K562 (cell line): ENCODE data around the gene COL4A2. TPM values are rescaled to one million over a fixed set of nuclear protein-coding genes. Genes with fewer than 3 reads are reported as not detected.

ENCODE experiments used
- E2F8 ChIP-seq: fragments of 450-650 bp; IDR thresholded peaks from 2 replicates; pipeline ENCODE4 v1.7.1; 2018; ENCODE audit warnings: mild to moderate bottlenecking, low read depth; ENCODE audit not compliant: partially characterized antibody
- FOXP1 ChIP-seq: sonication (generic); formaldehyde crosslinking; IDR thresholded peaks from 2 replicates; pipeline ENCODE4 v1.8.0; 2022; ENCODE audit warnings: mild to moderate bottlenecking, missing genetic modification reagents
- RBFOX2 ChIP-seq: fragments of 200-400 bp; formaldehyde crosslinking; IDR thresholded peaks from 2 replicates; pipeline ENCODE4 v1.6.1; 2017; ENCODE audit warnings: low read depth, mild to moderate bottlenecking, low read length, moderate library complexity
- ZBED1 ChIP-seq: IDR thresholded peaks from 2 replicates; pipeline ENCODE4 v1.6.1; 2014
- polyA plus RNA-seq, 8 experiments: library from polyadenylated mRNA; depleted of rRNA in 4 of 8; stranded (reverse) in 5 of 8; unstranded in 3 of 8; fragments of >200 nt; fragmentation: Nextera tagmentation in 2 of 8; fragmentation: Illumina TruSeq in 1 of 8; extraction: Ambion mirVana in 2 of 8; extraction: Trizol in 1 of 8; gene quantifications; 2 replicates each; pipeline versions ENCODE4 v1.2.1 to v1.2.3, GENCODE V29; 2011 to 2014; ENCODE audit warnings: inconsistent platforms in 1 of 8, missing spikeins in 1 of 8
- total RNA-seq, 7 experiments: library from RNA; depleted of rRNA in 6 of 7; stranded (reverse); fragments of >200 nt in 6 of 7; fragmentation: Illumina TruSeq in 2 of 7; extraction: Trizol in 2 of 7; gene quantifications; 2 replicates each; pipeline versions ENCODE4 v1.2.1 to v1.2.3, GENCODE V29; 2011 to 2021; ENCODE audit warnings: low replicate concordance in 1 of 7
- TF ChIP-seq, protein P1 (sequence below): fragments of 150-350 bp; IDR thresholded peaks from 2 replicates; pipeline ENCODE4 v1.6.1; 2014; ENCODE audit warnings: low read depth, mild to moderate bottlenecking, low read length, borderline replicate concordance
- TF ChIP-seq, protein P2 (sequence below): fragments of 450-650 bp; IDR thresholded peaks from 2 replicates; pipeline ENCODE4 v1.6.1; 2017; ENCODE audit warnings: antibody characterized with exemption, mild to moderate bottlenecking
- TF ChIP-seq, protein P3 (sequence below): sonication (generic); formaldehyde crosslinking; IDR thresholded peaks from 2 replicates; pipeline ENCODE4 v1.5.0; 2020; ENCODE audit warnings: missing genetic modification reagents

The COL4A2 gene
- total and polyA plus RNA-seq, 9 of the 15 experiments (the other 6 are each of a cell fraction or from before 2014, with no cell fraction given), result 0.13 to 15.2 (median 8.1) TPM

DNA sequence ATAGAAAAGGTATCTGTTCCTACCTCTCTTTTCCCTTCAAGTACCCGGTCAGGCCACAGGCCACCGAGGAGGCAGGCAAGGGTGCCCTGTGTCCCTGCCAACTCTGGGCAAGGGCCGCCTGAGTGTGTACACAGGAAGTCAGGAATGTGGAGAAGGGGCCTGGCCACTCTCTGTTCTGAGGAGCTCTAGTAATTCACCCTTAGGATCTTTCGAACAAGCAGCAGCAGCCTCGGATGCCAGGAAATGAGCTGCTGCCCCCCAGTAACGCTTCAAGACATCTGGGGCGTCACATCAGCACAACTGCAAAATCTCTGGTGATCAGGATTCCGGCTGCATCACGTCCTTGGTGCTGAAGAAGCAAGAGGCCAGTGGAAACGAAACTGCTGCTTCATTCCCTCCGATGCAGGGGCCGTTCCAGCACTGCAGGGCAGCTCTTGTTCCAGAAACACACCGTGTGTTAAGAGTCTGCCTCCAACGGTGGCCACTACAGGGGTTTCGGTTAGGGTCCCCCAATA, 252.4 kb downstream of the COL4A2 start (continued):
- TF ChIP-seq, protein P1, sequence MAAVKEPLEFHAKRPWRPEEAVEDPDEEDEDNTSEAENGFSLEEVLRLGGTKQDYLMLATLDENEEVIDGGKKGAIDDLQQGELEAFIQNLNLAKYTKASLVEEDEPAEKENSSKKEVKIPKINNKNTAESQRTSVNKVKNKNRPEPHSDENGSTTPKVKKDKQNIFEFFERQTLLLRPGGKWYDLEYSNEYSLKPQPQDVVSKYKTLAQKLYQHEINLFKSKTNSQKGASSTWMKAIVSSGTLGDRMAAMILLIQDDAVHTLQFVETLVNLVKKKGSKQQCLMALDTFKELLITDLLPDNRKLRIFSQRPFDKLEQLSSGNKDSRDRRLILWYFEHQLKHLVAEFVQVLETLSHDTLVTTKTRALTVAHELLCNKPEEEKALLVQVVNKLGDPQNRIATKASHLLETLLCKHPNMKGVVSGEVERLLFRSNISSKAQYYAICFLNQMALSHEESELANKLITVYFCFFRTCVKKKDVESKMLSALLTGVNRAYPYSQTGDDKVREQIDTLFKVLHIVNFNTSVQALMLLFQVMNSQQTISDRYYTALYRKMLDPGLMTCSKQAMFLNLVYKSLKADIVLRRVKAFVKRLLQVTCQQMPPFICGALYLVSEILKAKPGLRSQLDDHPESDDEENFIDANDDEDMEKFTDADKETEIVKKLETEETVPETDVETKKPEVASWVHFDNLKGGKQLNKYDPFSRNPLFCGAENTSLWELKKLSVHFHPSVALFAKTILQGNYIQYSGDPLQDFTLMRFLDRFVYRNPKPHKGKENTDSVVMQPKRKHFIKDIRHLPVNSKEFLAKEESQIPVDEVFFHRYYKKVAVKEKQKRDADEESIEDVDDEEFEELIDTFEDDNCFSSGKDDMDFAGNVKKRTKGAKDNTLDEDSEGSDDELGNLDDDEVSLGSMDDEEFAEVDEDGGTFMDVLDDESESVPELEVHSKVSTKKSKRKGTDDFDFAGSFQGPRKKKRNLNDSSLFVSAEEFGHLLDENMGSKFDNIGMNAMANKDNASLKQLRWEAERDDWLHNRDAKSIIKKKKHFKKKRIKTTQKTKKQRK, result no peak
- TF ChIP-seq, protein P2, sequence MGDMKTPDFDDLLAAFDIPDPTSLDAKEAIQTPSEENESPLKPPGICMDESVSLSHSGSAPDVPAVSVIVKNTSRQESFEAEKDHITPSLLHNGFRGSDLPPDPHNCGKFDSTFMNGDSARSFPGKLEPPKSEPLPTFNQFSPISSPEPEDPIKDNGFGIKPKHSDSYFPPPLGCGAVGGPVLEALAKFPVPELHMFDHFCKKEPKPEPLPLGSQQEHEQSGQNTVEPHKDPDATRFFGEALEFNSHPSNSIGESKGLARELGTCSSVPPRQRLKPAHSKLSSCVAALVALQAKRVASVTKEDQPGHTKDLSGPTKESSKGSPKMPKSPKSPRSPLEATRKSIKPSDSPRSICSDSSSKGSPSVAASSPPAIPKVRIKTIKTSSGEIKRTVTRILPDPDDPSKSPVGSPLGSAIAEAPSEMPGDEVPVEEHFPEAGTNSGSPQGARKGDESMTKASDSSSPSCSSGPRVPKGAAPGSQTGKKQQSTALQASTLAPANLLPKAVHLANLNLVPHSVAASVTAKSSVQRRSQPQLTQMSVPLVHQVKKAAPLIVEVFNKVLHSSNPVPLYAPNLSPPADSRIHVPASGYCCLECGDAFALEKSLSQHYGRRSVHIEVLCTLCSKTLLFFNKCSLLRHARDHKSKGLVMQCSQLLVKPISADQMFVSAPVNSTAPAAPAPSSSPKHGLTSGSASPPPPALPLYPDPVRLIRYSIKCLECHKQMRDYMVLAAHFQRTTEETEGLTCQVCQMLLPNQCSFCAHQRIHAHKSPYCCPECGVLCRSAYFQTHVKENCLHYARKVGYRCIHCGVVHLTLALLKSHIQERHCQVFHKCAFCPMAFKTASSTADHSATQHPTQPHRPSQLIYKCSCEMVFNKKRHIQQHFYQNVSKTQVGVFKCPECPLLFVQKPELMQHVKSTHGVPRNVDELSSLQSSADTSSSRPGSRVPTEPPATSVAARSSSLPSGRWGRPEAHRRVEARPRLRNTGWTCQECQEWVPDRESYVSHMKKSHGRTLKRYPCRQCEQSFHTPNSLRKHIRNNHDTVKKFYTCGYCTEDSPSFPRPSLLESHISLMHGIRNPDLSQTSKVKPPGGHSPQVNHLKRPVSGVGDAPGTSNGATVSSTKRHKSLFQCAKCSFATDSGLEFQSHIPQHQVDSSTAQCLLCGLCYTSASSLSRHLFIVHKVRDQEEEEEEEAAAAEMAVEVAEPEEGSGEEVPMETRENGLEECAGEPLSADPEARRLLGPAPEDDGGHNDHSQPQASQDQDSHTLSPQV, result no peak
- TF ChIP-seq ZBED1, result no peak
- no peak for TF ChIP-seq FOXP1 (CRISPR knock-in tag)
- no peak for TF ChIP-seq RBFOX2
- TF ChIP-seq, protein P3, sequence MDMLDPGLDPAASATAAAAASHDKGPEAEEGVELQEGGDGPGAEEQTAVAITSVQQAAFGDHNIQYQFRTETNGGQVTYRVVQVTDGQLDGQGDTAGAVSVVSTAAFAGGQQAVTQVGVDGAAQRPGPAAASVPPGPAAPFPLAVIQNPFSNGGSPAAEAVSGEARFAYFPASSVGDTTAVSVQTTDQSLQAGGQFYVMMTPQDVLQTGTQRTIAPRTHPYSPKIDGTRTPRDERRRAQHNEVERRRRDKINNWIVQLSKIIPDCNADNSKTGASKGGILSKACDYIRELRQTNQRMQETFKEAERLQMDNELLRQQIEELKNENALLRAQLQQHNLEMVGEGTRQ (CRISPR knock-in tag), result no peak
- no peak for TF ChIP-seq E2F8
